CD4-positive, alpha-beta T cell treated with Interleukin-15 for 4 hours (primary cell): Measurements from ENCODE around the gene IGF2BP2.
"Not testable (repeated sequence)": the region's sequence is repeated elsewhere in the genome, so short reads cannot be mapped to it uniquely, and the experiment has no call there.

Source experiments
- DNase-seq: peaks from one replicate; pipeline ENCODE4 v3.0.0-alpha.2; 2020; ENCODE audit warnings: low spot score

IGF2BP2 gene

DNA sequence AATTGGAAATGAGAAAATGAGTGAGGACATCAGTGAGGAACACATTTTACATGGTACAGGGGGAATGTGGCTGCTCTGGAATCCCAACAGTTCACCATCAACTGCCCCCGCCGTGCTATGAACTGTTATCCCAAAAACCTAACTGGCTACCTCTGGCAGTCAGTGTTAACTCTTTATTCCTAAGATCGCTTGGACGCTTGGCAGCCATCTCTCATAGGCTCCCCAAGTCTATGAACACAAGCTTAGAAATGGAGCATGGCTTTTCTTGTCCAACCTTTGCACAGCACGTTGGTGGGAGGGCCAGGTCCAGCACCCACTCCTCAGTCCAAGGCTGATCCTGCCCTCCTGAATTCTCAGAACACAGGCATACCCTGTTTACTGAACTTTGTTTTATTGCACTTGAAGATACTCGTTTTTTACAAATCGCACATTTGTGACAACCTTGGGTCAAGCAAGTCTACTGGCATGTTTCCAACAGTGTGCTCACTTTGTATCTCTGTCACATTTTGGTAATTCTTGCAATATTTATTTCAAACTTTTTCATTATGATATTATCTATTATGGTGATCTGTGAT is 185.1 kb downstream of the IGF2BP2 start:
- no peak for DNase-seq

DNA sequence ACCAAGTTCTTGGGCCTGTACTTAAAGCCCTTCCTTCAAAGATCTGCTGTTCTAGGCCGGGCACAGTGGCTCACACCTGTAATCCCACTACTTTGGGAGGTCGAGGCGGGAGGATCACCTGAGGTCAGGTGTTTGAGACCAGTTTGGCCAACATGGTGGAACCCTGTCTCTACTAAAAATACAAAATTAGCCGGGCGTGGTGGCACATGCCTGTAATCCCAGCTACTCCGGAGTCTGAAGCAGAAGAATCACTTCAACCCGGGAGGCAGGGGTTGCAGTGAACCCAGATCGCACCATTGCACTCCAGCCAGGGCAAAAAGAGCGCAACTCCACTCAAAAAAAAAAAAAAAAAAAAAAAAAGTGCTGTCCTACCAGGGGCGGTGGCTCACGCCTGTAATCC is 186.2 kb downstream of the IGF2BP2 start:
- not testable (repeated sequence) for DNase-seq

GRCh38 chr3:185637388-185637787 is 187.5 kb downstream of the IGF2BP2 start:
- DNase-seq, result no peak

DNA sequence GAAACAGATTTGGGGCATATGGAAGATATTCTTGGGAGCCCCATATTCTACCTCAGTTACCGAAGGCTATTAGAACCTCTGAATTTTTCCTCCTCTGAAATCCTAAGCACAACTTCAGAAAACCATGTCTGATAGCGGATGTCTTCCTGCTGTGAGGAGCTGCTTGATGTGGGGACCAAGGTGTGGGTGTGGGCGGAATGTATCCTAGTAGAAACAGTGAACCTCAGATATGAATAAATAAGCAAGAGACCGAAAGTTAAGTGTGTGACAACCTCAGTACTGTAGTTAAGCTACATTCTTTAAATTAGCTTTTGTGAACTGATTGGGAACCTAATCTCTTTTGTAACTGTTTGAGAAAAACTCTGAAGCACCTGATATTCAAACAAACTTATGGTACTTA is 191.8 kb downstream of the IGF2BP2 start:
- no peak for DNase-seq

- no peak for DNase-seq
These were observed 193.2 kb downstream of the IGF2BP2 start for GRCh38 chr3:185631508-185632206.

DNA sequence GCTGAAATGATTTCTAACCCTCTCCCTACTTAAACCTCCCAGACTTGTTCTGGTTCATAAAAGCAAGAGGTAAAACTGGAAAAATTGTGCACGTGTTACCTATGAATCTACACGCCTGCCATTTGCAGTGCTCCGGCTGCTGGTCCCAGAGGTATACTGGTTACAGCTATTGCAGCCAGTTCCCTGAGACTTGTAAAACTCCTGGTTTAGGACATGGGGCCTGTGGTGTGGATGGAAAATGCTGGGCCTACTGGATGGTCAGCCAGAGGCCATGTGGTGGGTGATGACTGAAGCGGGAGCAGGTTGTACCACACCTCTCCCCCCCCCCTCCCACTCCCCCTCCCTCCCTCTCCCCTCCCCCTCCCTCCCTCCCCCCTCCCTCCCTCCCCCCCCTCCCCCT is 193.7 kb downstream of the IGF2BP2 start:
- DNase-seq, result no peak

DNA sequence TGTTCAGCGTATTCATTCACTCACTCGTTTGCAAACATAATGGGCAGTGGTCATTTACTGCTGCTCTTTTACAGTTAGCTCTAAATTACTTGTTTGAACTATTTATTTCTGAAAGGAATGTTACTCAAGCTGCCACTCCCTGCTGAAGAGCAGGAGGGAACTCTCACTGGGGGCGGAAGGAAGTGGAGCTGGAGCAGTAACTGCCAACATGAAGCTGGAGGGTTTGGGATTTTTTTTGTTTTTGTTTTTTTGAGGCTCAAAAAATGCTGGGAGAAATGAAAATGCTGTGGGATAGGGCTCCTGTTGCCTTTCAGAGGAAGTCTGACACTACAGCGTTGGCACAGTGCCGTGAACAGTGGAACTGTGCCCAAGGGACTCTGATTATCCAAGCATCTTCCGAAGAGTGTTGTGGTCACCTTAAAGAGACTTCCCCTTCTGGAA is 194.6 kb downstream of the IGF2BP2 start:
- no peak for DNase-seq

GRCh38 chr3:185629554-185630181 is 195.2 kb downstream of the IGF2BP2 start:
- DNase-seq, result no peak

- no peak for DNase-seq
These were observed 199.1 kb downstream of the IGF2BP2 start for GRCh38 chr3:185625784-185626183.

- DNase-seq, result no peak
These were observed 200.7 kb downstream of the IGF2BP2 start for GRCh38 chr3:185623939-185624665.

GRCh38 chr3:185613016-185613415 is 211.8 kb downstream of the IGF2BP2 start:
- no peak for DNase-seq

- DNase-seq, result no peak
These were observed 218.6 kb downstream of the IGF2BP2 start for GRCh38 chr3:185606196-185606595.

DNA sequence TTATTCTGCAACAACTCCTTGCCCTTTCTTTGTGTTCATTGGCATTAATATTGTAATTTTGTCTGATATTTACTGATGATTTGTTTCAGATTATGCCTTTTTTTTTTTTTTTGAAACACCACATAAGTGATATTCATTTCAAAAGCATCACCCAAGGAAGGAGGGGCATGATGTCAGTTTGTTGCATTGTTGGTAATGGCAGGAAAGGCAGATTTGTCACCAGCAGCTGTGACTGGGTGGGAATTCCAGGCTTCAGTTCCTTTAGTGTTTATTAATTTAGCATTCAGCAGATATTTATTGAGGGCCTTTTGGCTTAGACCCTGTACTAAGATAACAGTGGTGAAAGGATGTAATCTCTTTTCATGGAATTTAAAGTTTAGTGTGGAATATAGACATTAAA is 219.3 kb downstream of the IGF2BP2 start:
- DNase-seq, result no peak

DNA sequence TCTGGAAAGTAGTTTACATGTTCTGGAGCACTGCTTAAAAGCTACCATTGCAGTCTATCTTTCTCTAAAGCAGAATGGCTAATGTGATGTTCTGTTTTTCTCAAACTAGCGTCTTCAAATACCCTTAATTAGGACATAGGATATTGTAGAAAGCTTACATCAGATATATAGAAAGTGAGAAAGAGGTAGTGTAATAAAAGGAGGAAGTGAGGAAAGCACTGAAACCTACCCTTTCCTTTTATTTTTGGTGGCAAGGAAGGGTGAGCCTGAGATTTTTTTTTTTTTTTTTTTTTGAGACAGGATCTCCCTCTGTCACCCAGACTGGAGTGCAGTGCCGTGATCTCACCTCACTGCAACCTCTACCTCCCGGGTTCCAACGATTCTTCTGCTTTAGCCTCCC is 229.3 kb downstream of the IGF2BP2 start:
- DNase-seq, result no peak

DNA sequence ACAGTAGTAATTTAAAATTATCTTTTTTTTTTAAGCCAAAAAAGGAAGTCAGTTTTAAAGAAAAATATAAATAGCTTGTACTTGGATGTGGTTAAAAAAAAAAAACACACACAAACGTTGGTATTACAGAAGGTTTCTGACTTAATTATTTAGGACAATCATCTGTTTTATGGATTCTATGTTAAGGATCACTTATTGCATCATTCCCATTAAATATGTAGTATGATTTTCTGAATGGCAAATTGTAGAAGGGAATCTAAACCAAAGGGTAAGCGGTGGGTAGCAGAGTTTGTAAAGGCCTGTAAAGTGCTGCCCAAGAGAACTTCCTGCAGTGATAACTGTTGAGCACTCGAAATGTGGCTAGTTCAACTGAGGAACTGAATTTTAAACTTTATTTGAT is 230.8 kb downstream of the IGF2BP2 start:
- DNase-seq, result no peak
